HG02642 (cell line): ENCODE measurements around the gene KIAA0930.
"Not testable (repeated sequence)": the region's sequence is repeated elsewhere in the genome, so short reads cannot be mapped to it uniquely, and the experiment has no call there.

Experiments used
- ATAC-seq: cut with Tn5 transposase; IDR thresholded peaks from one replicate; pipeline ENCODE4 v1.9.1; 2021; ENCODE audit warnings: mild to moderate bottlenecking; ENCODE audit not compliant: unreplicated experiment, poor library complexity

Gene KIAA0930

DNA sequence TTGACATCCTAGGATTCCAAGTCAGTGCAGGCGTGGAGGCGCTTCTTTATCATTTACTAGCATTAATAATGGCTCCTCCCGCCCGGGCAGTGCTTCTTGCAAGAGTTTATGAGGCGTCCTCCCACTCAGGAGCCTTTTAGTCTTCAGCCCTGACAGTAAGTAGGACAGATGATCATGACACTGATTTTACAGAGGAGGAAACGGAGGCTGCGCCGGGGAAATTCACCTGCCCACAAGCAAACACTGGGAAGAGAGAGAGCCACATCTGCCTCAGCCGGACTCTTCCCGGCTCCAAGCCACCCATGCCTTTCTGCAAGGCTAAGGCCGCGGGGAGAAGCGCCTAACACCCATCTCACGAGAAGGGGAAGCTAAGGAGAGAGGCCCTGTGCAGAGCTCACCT is 35.9 kb downstream of the KIAA0930 start:
- no peak for ATAC-seq

DNA sequence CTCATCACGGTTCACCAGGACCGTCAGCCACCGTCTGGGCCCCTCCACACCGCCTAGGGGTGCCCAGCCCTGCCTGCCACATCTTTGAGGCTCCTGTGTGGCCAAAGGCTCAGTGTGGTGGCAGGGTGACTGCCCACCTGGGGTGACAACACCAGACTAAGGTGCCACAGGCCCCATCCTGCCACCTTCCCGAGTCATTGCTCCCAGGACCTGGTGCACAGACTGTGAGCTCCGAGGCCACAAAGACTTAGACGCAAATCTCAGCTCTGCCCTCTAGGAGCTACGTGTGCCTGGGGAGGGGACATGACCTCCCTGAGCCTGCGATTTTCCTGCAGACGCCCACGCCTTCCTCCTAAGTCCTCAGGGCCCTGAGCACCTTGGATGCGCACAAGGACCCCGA is 36.5 kb downstream of the KIAA0930 start:
- ATAC-seq = no peak

DNA sequence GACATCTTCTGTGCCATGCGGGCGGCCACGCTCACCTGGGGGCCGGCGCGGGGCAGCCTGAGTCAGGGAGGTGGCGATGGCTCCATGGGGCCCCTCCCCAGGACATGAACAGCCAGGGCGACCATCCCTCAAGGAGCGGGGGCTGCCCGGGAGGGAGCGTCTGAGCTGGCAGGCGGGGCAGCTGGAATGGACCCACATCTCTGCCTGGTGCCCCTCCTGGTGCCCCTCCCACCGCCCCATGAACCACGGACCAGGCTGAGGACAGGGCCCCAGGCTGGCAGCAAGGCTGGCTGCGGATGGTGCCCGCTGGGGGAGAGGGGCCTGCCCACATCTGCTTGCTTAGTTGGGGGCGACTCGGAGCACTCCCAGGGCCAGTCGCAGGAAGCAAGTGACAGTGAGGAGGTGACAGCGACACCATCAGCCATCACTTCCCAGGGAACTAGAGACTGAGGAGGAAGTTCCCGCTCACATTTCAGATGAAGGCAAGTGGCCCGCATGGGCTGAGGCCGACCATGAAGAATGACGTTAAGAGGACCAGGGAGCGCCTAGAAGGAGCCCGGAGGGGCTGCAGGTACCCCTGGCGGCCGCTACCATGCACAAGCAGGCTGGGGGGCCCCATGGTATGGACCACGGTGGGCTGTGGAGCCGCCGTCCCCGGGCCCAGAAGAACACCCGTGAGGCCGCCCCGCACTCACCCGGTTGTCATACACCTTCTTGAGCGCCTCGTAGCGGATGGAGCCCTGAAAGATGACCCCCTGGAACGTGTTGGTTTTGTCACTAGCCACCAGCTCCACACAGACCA is 37.3 kb downstream of the KIAA0930 start:
- ATAC-seq = no peak

DNA sequence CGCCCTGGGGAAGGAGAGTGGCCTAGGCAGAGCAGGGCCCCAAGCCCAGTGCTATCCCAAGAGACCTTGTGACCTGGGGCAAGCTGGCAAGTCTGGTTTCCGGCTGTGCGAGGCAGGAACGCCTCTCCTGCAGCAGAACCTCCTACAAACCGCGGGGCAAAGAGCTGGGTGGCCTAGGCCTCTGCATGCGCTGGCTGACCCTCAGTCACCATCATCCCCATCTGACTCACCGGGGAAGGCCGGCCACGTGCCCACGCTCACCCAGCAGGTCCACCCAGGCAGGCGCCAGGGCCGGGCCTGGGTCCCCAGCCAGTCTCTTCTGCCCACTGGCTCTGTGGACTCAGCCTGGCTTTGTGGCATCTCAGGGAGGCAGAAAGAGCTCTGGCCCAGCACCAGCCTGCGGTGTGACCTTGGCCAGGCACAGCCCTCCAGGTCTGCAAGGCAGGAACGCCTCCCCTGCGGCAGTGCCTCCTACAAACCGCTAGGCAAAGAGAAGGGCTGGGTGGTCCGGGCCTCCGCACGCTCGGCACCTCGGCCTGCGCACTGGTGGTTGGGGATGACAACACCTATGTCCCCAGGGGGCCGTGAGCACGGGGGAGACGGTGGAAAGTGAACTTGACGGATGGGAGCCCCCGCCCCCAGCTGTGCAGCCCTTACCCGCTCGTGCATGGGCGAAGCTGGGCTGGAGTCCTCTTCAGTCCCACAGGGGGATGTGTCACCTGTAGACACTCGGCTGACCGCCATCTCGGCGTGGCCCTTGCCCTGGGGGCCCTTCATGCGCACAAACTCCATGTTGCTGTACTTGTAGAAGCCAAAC is 38.2 kb downstream of the KIAA0930 start:
- no peak for ATAC-seq

DNA sequence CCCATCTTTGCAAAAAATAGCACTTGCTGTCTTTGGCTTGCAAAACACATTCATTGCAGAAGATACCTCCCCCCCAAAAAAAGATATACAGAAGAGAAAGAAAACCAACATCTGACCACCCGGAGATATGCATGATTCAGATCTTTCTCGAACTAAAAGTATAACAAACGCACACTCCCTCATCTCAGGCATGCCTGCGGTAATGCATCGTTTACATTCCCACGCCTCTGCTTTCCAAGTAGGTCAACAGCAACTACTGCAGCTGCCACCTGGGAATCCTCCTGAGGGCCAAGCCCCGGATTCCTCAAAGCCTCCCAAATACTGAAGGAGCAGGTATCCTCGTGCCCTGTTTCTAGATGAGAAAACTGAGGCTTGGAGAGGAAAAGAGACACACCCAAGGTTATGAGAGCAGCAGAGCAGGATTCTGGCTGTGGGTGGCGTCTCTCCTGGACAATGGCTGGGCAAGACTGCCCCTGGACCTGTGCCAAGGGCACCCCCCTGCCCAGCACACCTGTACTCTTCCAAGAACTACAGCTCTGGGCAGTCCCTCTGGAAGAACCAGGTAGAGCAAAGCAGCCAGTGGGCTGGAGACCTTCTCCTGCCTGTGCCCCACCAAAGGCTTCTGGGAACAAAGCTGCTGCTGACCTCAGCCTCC is 38.9 kb downstream of the KIAA0930 start:
- ATAC-seq = no peak

DNA sequence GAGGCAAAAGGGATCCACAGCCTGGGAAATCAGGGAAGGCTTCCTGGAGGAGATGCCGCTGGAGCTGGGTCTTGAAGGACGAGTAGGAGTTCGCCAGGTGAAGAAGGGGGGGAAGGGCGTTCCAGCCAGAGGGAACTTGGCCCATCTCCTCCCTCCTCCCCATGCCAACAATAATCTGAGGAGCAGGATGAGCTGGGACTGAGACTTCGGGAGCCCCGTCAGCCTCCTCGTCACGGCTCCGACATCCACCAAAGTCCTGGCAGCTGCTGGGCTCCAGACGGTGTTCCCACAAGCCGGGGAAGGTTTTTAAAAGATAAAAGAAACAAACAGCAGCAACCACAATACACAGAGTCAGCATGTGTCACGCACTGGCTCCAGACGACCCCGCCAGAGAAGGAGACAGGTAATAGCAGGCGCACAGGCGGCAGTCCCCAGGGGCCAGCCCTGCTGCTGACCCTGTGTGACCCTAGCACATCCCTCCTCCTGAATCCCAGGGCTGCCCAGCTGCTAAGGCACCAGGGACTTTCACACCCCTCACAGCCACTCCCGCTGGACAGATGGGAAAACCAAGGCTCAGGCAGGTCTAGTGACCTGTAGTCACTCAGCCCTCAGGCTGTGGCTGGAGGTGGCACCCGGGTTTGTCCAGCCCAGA is 39.7 kb downstream of the KIAA0930 start:
- ATAC-seq = no peak

DNA sequence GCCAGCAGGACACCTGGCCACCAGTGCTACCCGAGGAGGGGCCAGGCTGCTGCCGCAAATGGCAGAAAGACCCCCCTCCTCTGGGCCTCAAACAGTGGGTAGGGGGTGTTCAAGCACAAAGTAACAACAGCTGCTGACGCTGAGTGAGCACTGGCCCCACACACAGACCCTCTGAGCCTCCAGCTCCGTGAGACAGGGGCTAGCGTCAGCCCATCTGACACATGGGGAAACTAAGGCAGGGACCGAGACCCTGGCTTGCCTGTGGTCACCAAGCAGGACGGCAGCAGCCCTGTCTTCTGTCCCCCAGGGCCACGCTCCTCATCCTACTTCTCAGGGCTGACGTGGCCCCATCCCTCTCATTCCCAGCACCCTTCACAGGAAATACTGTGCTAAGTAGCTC is 40.5 kb downstream of the KIAA0930 start:
- no peak for ATAC-seq

DNA sequence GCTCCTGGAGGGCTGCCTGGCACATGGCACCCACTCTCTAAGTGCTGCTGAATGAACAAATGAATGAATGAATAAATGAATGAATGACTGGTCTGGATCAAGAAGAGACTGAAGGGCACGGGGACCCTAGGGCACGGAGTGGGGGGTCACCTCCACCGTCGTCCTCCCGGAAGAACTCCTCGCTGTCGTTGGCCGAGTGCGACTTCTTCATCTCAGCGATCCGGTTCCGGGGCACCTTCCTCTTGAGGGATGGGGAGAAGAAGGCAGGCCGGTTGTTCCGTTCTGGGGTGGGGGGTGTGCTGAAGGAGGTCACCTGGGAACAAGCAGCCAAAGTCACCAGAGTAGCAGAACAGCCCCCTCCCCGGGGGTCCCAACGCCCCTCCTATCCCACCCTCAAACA is 41.0 kb downstream of the KIAA0930 start:
- no peak for ATAC-seq

DNA sequence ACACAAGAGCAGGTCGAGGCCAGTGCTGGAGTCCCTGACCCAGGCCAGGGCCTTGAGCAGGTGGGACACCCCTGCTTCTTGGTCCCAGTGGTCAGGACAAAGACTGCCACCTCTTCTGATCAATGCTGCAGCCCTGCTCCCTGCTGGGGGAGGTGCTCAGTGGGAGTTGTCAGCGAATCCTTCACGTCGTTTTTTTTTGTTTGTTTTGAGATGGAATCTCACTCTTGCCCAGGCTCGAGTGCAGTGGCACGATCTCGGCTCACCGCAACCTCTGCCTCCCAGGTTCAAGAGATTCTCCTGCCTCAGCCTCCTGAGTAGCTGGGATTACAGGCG is 42.3 kb downstream of the KIAA0930 start:
- no peak for ATAC-seq

DNA sequence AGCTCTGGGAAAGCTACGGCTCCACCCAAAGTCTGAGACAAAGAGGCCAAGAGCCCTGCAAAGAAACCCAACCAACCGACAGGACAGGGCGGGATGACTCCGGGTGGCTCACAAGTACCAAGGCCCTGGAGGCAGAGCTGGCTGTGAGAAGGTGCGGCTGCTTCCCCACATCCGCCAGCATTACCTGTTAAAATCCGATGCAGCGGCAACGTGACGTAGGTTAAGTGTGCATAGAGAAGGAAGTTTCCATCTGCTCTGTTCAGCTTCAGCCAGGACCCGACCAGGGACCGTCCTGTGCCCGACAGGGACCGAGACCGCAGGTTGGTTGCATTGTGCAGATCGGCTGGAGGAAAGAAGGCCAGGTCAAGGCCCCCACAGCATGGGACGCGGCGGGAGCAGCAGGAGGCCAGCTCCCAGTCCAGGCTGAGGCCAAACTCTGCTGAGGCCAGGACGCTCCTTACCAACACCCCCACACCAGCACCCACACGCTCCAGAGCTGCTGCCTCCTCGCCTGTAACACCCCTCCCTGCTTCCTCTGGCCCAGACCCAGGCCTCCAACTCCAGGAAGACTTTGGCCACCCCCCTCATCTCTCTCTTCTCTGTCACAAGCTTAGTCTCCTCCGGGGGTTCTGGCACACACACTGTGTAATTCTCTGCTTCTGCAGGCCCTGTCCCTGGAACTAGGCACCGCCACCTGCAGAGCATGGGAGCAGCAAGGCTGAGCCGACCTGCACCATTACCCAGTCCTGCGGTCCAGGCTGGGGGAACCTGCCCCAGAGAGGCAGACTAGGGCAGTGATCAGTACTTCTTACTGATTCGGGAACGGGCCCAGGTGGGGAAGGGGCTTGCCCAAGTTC is 42.9 kb downstream of the KIAA0930 start:
- no peak for ATAC-seq

DNA sequence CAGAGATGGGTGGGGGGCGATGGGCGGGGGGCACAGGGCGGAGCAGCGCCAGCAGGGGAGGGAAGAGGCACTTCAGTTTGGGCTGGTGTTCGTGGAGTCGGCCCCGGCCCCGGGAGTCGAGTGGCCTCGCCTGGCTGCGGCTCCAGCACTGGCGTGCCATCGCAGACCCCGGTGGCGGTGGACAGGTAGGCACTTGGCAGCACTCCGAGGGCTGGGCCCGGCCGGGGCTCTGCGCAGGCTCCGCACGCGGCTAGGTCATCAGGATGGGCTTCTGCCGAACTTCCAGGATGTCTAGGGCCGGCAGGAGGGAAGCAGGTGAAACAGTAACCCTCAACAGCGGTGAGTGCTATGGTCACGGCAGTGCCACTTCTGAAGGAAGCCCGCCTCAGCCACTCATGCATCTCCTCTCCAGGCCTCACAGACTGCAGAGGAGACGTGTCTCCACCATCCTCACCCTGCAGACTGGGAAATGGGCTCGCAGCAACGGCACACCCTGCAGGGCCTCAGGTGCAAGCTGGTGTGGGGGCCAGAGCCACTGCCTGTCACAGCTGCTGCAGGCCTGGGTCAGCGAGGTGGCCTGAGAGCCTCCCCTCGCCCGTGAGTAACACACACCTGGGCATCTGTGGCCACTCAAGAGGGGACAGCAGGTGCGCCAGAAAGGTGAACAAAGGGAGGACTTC is 43.6 kb downstream of the KIAA0930 start:
- no peak for ATAC-seq

DNA sequence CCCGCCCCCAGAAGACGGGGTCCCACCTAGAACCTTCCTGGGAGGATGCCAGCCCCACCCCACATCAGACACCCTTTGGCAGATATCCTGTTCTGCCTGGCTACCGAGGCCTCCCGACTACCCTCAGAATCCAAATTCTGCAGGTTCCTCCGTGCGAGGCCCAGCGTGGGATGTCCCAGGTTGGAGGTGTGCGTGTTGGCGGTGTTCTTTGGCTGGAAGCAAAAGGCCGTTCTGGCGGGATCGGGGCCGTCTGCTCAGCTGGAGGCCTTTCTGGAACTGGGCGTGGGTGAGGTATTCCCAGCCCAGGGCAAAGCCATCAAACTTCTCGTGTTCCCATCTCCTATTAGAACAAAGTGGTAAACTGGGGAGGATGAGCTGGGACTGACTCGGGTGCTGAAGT is 44.4 kb downstream of the KIAA0930 start:
- no peak for ATAC-seq

DNA sequence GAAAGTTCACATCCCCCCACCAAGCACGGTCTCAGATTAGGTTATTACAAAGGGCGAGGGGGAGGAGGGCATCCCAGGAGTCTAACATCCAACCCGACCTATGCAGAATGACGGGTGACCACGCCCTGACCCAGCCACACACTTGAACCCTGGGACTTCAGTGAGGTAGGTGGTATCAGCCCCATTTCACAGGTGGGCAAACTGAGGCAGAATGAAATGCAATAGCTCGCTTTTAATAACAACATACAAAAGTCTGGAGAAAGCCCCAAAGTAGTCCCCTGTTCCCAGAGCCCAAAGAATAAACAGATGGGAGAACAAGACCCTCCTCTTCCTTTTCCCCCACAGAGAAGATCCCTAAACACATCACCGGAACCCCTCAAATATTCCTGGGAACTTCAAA is 45.1 kb downstream of the KIAA0930 start:
- no peak for ATAC-seq

DNA sequence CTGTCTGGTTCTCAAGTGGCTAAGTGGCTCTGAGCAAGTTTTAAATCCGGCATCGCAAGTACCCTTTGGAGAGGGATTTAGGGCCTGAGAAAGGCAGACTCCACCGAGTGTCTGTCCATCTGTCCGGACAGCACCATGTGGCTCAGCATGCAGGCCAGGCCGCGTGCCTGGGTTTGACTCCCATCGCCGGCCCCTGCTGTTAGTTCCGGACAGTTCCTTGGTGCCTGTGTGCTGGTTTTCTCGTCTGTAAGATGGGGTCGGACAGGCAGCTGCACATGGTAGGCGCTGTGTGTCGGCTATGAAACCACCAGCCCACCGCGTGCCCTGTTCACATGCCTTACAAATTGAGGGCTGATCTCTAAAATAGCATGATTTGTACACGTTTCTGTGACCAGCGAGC is 46.0 kb downstream of the KIAA0930 start:
- ATAC-seq = no peak

DNA sequence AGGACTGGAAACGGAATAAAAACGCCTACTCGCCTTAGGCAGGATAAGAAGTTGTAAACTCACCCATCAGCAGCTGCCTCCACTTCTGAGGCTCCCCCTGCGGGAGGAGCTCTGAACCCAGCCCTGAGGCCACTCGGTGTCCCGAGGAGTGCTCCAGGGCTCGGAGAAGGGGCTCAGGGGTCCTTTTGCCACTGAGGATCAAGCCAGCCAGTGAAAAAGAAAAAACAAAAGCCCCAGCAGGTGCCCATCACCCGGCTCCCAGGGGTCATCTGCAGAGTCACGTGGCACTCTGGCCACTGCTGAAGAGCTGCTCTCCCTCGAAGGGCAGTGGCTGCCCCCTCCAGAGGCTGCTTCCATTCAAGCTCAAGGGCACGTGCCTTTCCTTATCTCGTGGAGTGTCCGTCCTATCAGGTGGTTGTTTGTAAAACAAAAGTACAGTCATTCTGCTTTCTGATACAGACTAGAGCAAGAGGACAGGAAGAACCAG is 48.0 kb downstream of the KIAA0930 start:
- ATAC-seq = no peak

DNA sequence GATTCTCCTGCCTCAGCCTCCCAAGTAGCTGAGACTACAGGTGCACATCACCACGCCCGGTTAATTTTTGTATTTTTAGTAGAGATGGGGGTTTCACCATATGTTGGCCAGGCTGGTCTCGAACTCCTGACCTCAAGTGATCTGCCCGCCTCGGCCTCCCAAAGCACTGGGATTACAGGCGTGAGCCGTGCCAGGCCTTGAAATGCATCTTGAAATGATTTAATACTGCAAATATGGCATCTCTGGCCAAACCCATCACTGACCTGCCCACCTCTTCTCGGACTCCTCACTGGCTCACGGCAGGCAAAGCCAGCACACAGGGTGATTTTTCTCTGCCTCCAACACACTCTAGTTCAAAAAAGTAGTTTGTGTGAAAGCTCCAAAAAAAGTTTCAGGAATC is 48.9 kb downstream of the KIAA0930 start:
- not testable (repeated sequence) for ATAC-seq

DNA sequence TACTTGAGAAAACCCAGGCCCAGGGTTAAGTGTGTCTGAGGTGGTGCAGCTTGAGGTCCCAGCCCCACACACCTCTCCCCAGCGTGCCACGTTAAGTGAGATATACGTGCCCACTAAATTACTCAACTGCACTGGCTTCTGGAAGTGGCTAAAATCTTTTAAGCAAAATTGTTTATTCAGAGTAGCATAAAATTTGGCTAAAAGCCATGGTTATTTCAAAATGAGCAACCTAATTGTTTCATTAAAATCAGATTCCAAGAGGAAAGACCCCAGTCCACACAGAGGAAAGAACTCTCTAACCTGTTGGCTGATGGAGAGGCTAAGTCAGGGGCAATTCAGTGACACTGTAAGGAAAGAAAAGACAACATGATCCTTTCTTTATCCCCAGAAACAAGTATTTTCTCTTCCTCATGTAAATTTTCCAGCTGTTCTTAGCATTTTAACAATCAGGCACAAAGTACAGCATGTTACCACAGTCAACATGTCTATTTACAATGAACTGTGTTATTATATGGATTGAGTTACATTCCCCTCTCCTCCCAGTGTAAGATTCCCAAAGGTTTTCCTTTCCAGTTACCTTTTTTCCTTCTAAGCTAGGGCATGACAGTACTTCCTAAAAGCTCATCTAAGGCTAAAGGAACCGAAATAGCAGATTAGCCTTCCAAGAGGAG is 50.4 kb downstream of the KIAA0930 start:
- no peak for ATAC-seq

DNA sequence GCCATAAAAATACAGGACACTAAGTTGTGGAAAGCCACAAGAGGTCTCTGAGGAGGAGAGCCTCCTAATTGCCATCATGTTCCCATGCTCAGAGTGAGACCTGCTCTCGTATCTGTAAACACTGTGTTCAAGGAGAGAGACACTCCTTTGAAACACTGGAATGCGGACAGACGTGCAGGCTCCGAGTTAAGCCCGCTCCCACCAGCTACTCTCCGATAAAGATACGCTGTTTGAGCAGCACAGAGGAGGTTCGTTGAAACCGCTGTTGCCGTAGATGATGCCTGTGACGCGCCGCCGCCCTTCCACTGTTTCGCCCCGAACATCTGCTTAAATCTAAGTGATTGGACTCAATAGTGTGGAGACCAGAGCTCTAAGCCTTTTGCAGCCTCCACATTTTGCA is 51.9 kb downstream of the KIAA0930 start:
- ATAC-seq = no peak

DNA sequence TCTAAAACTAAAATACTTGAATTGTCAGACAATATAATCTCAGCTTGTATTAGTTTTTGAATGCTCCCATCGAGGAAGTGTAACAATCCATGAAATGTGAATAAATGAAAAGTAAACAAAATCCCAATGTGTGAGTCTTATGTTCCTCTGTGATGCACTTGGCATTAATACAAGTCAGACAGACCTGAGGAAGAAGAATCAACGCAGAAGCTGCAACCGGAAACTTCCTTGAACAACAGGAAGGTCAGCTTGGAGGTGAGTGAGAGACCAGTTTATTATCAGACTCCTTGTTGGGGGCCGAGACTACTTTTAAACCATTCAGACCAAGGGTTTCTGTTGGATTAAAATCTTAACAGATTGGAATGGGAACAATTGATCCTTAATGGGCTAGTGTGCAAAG is 52.8 kb downstream of the KIAA0930 start:
- ATAC-seq = no peak
